ENCODE results near the gene SS18L1. TPM values are rescaled to one million over a fixed set of nuclear protein-coding genes. Genes with fewer than 3 reads are reported as not detected.

Gene SS18L1
- total and polyA plus RNA-seq, 8 donors = 5.5 to 34.8 (median 9.3) TPM

- 80 to 87% (median 85%) methylated on average over 11 to 12 of the region's 12 CpGs for WGBS, 5 donors
- intact Hi-C loops (cut with DNase I; ENCODE audit: low total_unique reads) = loop anchor here (5.0 kb wide), 1 partner anchor 122 kb away; no protein-coding TSS in a partner anchor
These were observed 9.7 kb upstream of the SS18L1 start for GRCh38 chr20:62133864-62134263.

GRCh38 chr20:62134735-62135231, 8.8 kb upstream of the SS18L1 start:
- Histone ChIP-seq H3K4me1 (peaks cover 5 to 50% (median 14%) of the 10 kb centered on the region in 4 donors), H3K27me3 (no peaks in the 10 kb centered on the region), H3K36me3 (peaks cover 93 to 100% (median 100%) of the 10 kb centered on the region in 4 donors), H3K9me3 (no peaks in the 10 kb centered on the region), H3K4me3 (no peak overlapping the region), H3K27ac (peak overlapping the region in 4 of 5 donors; percentile 18 to 76 (median 67))
- intact Hi-C loops (cut with DNase I; ENCODE audit: low total_unique reads) = loop anchor here (5.0 kb wide), 2 partner anchors 67 to 122 kb away; partner anchors contain the start of gene TAF4
- WGBS, 5 donors = 44 to 66% (median 50%) methylated on average over 6 to 11 of the region's 11 CpGs
- TF ChIP-seq EP300 (IDR thresholded peaks at IDR 0.05) (no peak), POLR2A (IDR thresholded peaks at IDR 0.05) (no peak), CTCF (IDR thresholded peaks at IDR 0.05) (no peak), POLR2AphosphoS5 (IDR thresholded peaks at IDR 0.05) (no peak)
- DNase-seq = peak in 1 of 2 donors; percentile 50

More at GRCh38 chr20:62133864-62134263, 9.7 kb upstream of the SS18L1 start:
- Histone ChIP-seq H3K27ac (peak overlapping the region in 3 of 5 donors; percentile 67 to 76 (median 67)), H3K4me1 (peaks cover 5 to 48% (median 14%) of the 10 kb centered on the region in 4 donors), H3K4me3 (no peak overlapping the region), H3K27me3 (no peaks in the 10 kb centered on the region), H3K9me3 (no peaks in the 10 kb centered on the region), H3K36me3 (peaks cover 93 to 100% (median 100%) of the 10 kb centered on the region in 4 donors)
- no peak for TF ChIP-seq CTCF (IDR thresholded peaks at IDR 0.05)
- TF ChIP-seq EP300 (IDR thresholded peaks at IDR 0.05) = no peak
- no peak for TF ChIP-seq POLR2A (IDR thresholded peaks at IDR 0.05)
- TF ChIP-seq POLR2AphosphoS5 (IDR thresholded peaks at IDR 0.05) = no peak
- DNase-seq = no peak

- intact Hi-C loops (cut with DNase I; ENCODE audit: low total_unique reads) = loop anchor here (5.0 kb wide), 1 partner anchor 68 kb away; the partner anchor contains the start of gene TAF4
- H3K27me3 ChIP-seq = no peaks in the 10 kb centered on the region
- H3K4me1 ChIP-seq = peaks cover 11 to 60% (median 19%) of the 10 kb centered on the region in 4 donors
- no peaks in the 10 kb centered on the region for H3K9me3 ChIP-seq
- H3K36me3 ChIP-seq = peaks cover 90 to 100% (median 100%) of the 10 kb centered on the region in 4 donors
- peak overlapping the region in 2 of 5 donors; percentile 17 to 76 for H3K27ac ChIP-seq
- no peak for TF ChIP-seq CTCF (IDR thresholded peaks at IDR 0.05)
- no peak for TF ChIP-seq EP300 (IDR thresholded peaks at IDR 0.05)
- no peak for TF ChIP-seq POLR2A (IDR thresholded peaks at IDR 0.05)
- TF ChIP-seq POLR2AphosphoS5 (IDR thresholded peaks at IDR 0.05) = no peak
- WGBS, 5 donors = 84 to 90% (median 89%) methylated on average over 8 of the region's 8 CpGs
- H3K4me3 ChIP-seq = no peak overlapping the region
- no peak for DNase-seq
These were observed 7.8 kb upstream of the SS18L1 start for GRCh38 chr20:62135573-62136266.

GRCh38 chr20:62136283-62137091, 7.1 kb upstream of the SS18L1 start:
- 49 to 53% (median 51%) methylated on average over 8 of the region's 8 CpGs for WGBS, 5 donors
- Histone ChIP-seq H3K4me1 (peaks cover 18 to 67% (median 26%) of the 10 kb centered on the region in 4 donors), H3K27ac (peak overlapping the region in 2 of 5 donors; percentile 19 to 25), H3K4me3 (no peak overlapping the region), H3K36me3 (peaks cover 82 to 93% (median 92%) of the 10 kb centered on the region in 4 donors), H3K9me3 (no peaks in the 10 kb centered on the region), H3K27me3 (no peaks in the 10 kb centered on the region)
- TF ChIP-seq CTCF (IDR thresholded peaks at IDR 0.05) (peak in 5 of 7 experiments; percentile 25 to 80 (median 66)), POLR2AphosphoS5 (IDR thresholded peaks at IDR 0.05) (peak in 2 of 3 donors; percentile 9 to 33), EP300 (IDR thresholded peaks at IDR 0.05) (no peak), POLR2A (IDR thresholded peaks at IDR 0.05) (no peak)
- peak; percentile 77 to 90 for DNase-seq
- intact Hi-C loops (cut with DNase I; ENCODE audit: low total_unique reads) = loop anchor here (5.0 kb wide), 1 partner anchor 69 kb away; the partner anchor contains the start of gene TAF4
